Thoracic aorta (tissue), 2 donors: ENCODE data around the gene FAM13A. TPM values are rescaled to one million over a fixed set of nuclear protein-coding genes. Genes with fewer than 3 reads are reported as not detected.
"Not testable (repeated sequence)": the region's sequence is repeated elsewhere in the genome, so short reads cannot be mapped to it uniquely, and the experiment has no call there.

Source experiments
- ATAC-seq: fragments of 150-250 bp; one replicate; pipeline ENCODE4 v1.8.0; 2017; ENCODE audit warnings: low read depth; ENCODE audit not compliant: insufficient number of reproducible peaks, low FRiP score
- DNase-seq: peaks from one replicate; pipeline ENCODE4 v3.0.0-alpha.2; 2020; ENCODE audit warnings: low spot score
- H3K27ac ChIP-seq, 2 donors: fragments of 200-600 bp; sonication (generic); 1 replicate in 1 of 2; 2 replicates in 1 of 2; pipeline ENCODE4 v1.5.1; 2016; ENCODE audit warnings: mild to moderate bottlenecking in 2 of 2, moderate library complexity in 2 of 2
- H3K27me3 ChIP-seq: fragments of 200-600 bp; sonication (generic); replicated peaks from 2 replicates; pipeline ENCODE4 v1.6.0; 2016; ENCODE audit warnings: mild to moderate bottlenecking; ENCODE audit not compliant: insufficient read depth
- H3K36me3 ChIP-seq: fragments of 200-600 bp; sonication (generic); one replicate; pipeline ENCODE4 v1.5.1; 2016
- H3K4me1 ChIP-seq, 2 donors: fragments of 200-600 bp; sonication (generic); 1 replicate in 1 of 2; 2 replicates in 1 of 2; pipeline versions ENCODE4 v1.5.1 to v1.6.0; 2016; ENCODE audit warnings: low read depth in 2 of 2, mild to moderate bottlenecking in 1 of 2; ENCODE audit not compliant: control insufficient read depth in 1 of 2
- H3K4me3 ChIP-seq: fragments of 200-600 bp; sonication (generic); 2 replicates; pipeline ENCODE4 v1.5.1; 2016; ENCODE audit warnings: mild to moderate bottlenecking
- H3K9me3 ChIP-seq: fragments of 200-600 bp; sonication (generic); 2 replicates; pipeline ENCODE4 v1.5.1; 2016
- CTCF ChIP-seq: fragments of 200-600 bp; sonication (generic); IDR thresholded peaks from one replicate; pipeline ENCODE4 v1.5.1; 2019; ENCODE audit warnings: antibody characterized with exemption
- total RNA-seq, 2 donors: library from RNA; depleted of rRNA; stranded (reverse); fragments of >200 nt; gene quantifications; one replicate each; pipeline versions ENCODE4 v1.1.0 to v1.2.3, GENCODE V29; 2016

FAM13A gene
- total RNA-seq, 2 donors from 2014 or later, result 27.3 to 32.5 TPM

GRCh38 chr4:89000382-89000781 is 56.6 kb downstream of the FAM13A start:
- ATAC-seq (no peak), DNase-seq (no peak)
- peaks cover 0 to 4% of the 10 kb centered on the region in 2 donors for H3K4me1 ChIP-seq
- H3K9me3 ChIP-seq, result no peaks in the 10 kb centered on the region
- no peaks in the 10 kb centered on the region for H3K27me3 ChIP-seq
- no peaks in the 10 kb centered on the region for H3K36me3 ChIP-seq
- no peak for TF ChIP-seq CTCF
- no peak overlapping the region for H3K27ac ChIP-seq
- H3K4me3 ChIP-seq, result no peak overlapping the region

GRCh38 chr4:88999392-88999930 is 57.5 kb downstream of the FAM13A start:
- DNase-seq (no peak), ATAC-seq (no peak)
- Histone ChIP-seq H3K27me3 (no peaks in the 10 kb centered on the region), H3K27ac (no peak overlapping the region), H3K9me3 (no peaks in the 10 kb centered on the region), H3K4me1 (peaks cover 0 to 4% of the 10 kb centered on the region in 2 donors), H3K4me3 (no peak overlapping the region), H3K36me3 (no peaks in the 10 kb centered on the region)
- TF ChIP-seq CTCF, result no peak

GRCh38 chr4:88998891-88999290 is 58.1 kb downstream of the FAM13A start:
- Histone ChIP-seq H3K27ac (no peak overlapping the region), H3K9me3 (no peaks in the 10 kb centered on the region), H3K4me3 (no peak overlapping the region), H3K27me3 (no peaks in the 10 kb centered on the region), H3K4me1 (peaks cover 0 to 4% of the 10 kb centered on the region in 2 donors), H3K36me3 (no peaks in the 10 kb centered on the region)
- ATAC-seq, result no peak
- no peak for TF ChIP-seq CTCF
- DNase-seq, result no peak

- no peak for ATAC-seq
- Histone ChIP-seq H3K36me3 (no peaks in the 10 kb centered on the region), H3K4me1 (peaks cover 0 to 4% of the 10 kb centered on the region in 2 donors), H3K27me3 (no peaks in the 10 kb centered on the region), H3K4me3 (no peak overlapping the region), H3K9me3 (no peaks in the 10 kb centered on the region), H3K27ac (no peak overlapping the region)
- DNase-seq, result no peak
- no peak for TF ChIP-seq CTCF
These were observed 59.0 kb downstream of the FAM13A start for GRCh38 chr4:88998001-88998400.

GRCh38 chr4:88995874-88996273 is 61.1 kb downstream of the FAM13A start:
- TF ChIP-seq CTCF, result no peak
- H3K36me3 ChIP-seq, result no peaks in the 10 kb centered on the region
- peaks cover 7 to 9% of the 10 kb centered on the region in 2 donors for H3K4me1 ChIP-seq
- DNase-seq (no peak), ATAC-seq (no peak)
- H3K27ac ChIP-seq, result no peak overlapping the region
- no peaks in the 10 kb centered on the region for H3K9me3 ChIP-seq
- no peaks in the 10 kb centered on the region for H3K27me3 ChIP-seq
- no peak overlapping the region for H3K4me3 ChIP-seq

- not testable (repeated sequence) for H3K27me3 ChIP-seq, DNase-seq, H3K9me3 ChIP-seq, H3K36me3 ChIP-seq, ATAC-seq, H3K4me3 ChIP-seq, H3K27ac ChIP-seq
- peaks cover 13 to 15% of the 10 kb centered on the region in 2 donors for H3K4me1 ChIP-seq
These were observed 61.7 kb downstream of the FAM13A start for GRCh38 chr4:88995257-88995656.
